ENCODE results near the gene NRN1L. TPM values are rescaled to one million over a fixed set of nuclear protein-coding genes. Genes with fewer than 3 reads are reported as not detected.
A peak's percentile ranks its signal among the peaks of the same experiment; 100 is the strongest.

The NRN1L gene
- total RNA-seq, 2 donors from 2014 or later, result 0.60 to 1.9 TPM

DNA sequence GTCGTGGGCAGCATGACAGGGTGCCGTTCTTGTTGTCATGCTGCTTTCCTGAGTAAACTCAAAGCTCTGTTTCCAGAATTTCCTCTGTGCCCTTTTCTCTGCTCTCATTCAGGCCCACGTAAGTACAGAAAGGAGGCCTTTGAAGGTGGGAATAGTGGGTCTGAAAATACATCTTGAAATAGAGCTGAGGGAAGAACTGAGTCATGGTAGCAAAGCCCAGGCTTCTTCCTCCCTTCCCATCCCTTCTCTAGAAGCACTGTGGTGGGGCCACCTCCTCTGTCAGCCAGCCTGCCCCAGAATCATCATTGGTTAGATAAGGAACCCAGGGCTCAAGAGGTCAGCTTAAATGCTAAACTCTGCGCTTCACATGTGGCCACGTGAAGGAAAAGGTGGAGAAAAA, 37.5 kb downstream of the NRN1L start:
- H3K27ac Mint-ChIP-seq, result peak overlapping the region; percentile 88
- H3K27me3 Mint-ChIP-seq (ENCODE audit: low read depth), result no peaks in the 10 kb centered on the region
- H3K36me3 Mint-ChIP-seq (ENCODE audit: insufficient read depth in 2 of 2), result peaks cover 0 to 2% of the 10 kb centered on the region in 2 donors
- H3K4me1 Mint-ChIP-seq (ENCODE audit: low read depth), result peaks cover 31% of the 10 kb centered on the region
- no peak overlapping the region for H3K4me3 Mint-ChIP-seq
- ATAC-seq (replicated peaks in 1 of 2), result no peak
- H3K9me3 Mint-ChIP-seq, result no peaks in the 10 kb centered on the region
- no peak for DNase-seq

DNA sequence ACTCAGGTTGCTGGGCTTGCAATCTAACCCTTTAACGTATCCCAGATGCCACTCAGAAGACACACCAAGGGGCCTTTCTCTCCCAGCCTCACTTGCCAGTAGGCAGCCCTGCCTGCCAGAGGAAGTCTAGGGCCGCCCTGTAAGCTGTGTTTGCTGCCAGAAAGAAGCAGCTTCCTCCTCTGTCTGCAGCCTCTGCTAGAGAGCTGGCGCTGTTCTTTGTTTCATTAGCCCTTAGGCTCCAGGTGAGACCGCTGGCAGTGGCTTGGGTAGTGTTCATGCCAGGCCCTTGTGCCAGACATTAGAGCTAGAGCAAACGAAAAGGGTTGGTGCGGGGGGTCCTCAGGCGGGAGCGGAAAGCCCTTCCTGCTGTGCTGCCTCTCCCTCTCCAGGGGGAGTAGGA, 38.1 kb downstream of the NRN1L start:
- Mint-ChIP-seq H3K4me1 (ENCODE audit: low read depth) (peaks cover 25% of the 10 kb centered on the region), H3K27ac (no peak overlapping the region), H3K36me3 (ENCODE audit: insufficient read depth in 2 of 2) (peaks cover 0 to 2% of the 10 kb centered on the region in 2 donors), H3K4me3 (no peak overlapping the region), H3K27me3 (ENCODE audit: low read depth) (no peaks in the 10 kb centered on the region), H3K9me3 (no peaks in the 10 kb centered on the region)
- no peak for ATAC-seq (replicated peaks in 1 of 2)
- no peak for DNase-seq

DNA sequence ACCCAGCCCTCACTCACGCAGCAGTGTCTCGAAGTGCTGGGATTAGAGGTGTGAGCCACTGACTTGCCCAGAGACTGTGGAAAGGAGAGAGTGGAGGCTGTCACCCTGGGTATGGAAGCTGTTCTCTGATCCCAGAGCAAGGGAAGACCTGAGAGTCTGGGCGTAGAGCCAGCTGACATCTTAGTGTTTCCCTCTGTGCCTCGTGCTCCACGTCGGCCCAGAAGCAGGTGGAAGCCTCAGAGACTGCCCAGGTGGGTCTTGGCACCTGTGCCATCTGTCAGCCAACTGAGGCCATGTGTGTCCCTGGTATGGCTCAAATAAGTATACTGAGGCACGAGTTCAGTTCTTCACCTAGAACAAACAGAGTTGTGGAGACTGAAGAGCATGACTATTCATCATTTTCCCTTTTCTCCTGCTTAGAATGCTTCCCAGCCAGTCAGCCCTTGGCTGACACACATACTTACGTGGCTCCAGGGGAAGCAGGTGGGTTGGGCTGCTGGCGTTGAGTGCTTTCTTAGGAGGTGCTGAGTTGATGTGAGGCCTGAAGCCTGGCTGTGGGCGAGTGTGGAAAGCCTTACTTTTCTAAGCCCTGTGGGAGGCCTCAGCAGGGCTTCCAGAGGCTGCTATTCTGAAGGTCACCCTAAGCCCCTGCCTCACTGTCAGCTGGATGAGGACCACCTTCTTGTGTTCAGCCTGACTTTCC, 38.9 kb downstream of the NRN1L start:
- no peaks in the 10 kb centered on the region for H3K36me3 Mint-ChIP-seq (ENCODE audit: insufficient read depth in 2 of 2)
- ATAC-seq (replicated peaks in 1 of 2), result no peak
- no peaks in the 10 kb centered on the region for H3K27me3 Mint-ChIP-seq (ENCODE audit: low read depth)
- H3K27ac Mint-ChIP-seq, result no peak overlapping the region
- DNase-seq, result no peak
- H3K4me3 Mint-ChIP-seq, result no peak overlapping the region
- H3K9me3 Mint-ChIP-seq, result no peaks in the 10 kb centered on the region
- H3K4me1 Mint-ChIP-seq (ENCODE audit: low read depth), result peaks cover 17% of the 10 kb centered on the region

GRCh38 chr16:67924140-67924906, 39.6 kb downstream of the NRN1L start:
- H3K4me1 Mint-ChIP-seq (ENCODE audit: low read depth), result peaks cover 15% of the 10 kb centered on the region
- DNase-seq (no peak), ATAC-seq (replicated peaks in 1 of 2) (no peak)
- H3K27ac Mint-ChIP-seq, result no peak overlapping the region
- H3K9me3 Mint-ChIP-seq, result no peaks in the 10 kb centered on the region
- no peak overlapping the region for H3K4me3 Mint-ChIP-seq
- H3K36me3 Mint-ChIP-seq (ENCODE audit: insufficient read depth in 2 of 2), result no peaks in the 10 kb centered on the region
- H3K27me3 Mint-ChIP-seq (ENCODE audit: low read depth), result no peaks in the 10 kb centered on the region

- H3K27me3 Mint-ChIP-seq (ENCODE audit: low read depth), result no peaks in the 10 kb centered on the region
- no peak for ATAC-seq (replicated peaks in 1 of 2)
- no peak for DNase-seq
- H3K9me3 Mint-ChIP-seq, result no peaks in the 10 kb centered on the region
- H3K36me3 Mint-ChIP-seq (ENCODE audit: insufficient read depth in 2 of 2), result no peaks in the 10 kb centered on the region
- H3K4me3 Mint-ChIP-seq, result no peak overlapping the region
- no peak overlapping the region for H3K27ac Mint-ChIP-seq
- H3K4me1 Mint-ChIP-seq (ENCODE audit: low read depth), result peaks cover 12% of the 10 kb centered on the region
Measured at GRCh38 chr16:67926181-67926750, 41.6 kb downstream of the NRN1L start.

- no peak overlapping the region for H3K27ac Mint-ChIP-seq
- H3K9me3 Mint-ChIP-seq, result no peaks in the 10 kb centered on the region
- no peaks in the 10 kb centered on the region for H3K27me3 Mint-ChIP-seq (ENCODE audit: low read depth)
- H3K4me3 Mint-ChIP-seq, result no peak overlapping the region
- DNase-seq (no peak), ATAC-seq (replicated peaks in 1 of 2) (no peak)
- peaks cover 2% of the 10 kb centered on the region for H3K4me1 Mint-ChIP-seq (ENCODE audit: low read depth)
- no peaks in the 10 kb centered on the region for H3K36me3 Mint-ChIP-seq (ENCODE audit: insufficient read depth in 2 of 2)
Measured at GRCh38 chr16:67927131-67927941, 42.7 kb downstream of the NRN1L start.

DNA sequence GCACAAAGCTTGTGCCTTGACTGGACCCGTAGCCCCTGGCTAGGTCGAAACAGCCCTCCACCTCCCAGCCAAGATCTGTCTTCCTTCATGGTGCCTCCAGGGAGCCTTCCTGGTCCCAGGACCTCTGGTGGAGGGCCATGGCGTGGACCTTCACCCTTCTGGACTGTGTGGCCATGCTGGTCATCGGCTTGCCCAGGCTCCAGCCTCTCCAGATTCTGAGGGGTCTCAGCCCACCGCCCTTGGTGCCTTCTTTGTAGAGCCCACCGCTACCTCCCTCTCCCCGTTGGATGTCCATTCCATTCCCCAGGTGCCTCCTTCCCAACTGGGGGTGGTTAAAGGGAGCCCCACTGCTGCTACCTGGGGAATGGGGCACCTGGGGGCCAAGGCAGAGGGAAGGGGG, 43.5 kb downstream of the NRN1L start:
- ATAC-seq (replicated peaks in 1 of 2) (peak in 1 of 2 donors; percentile 3), DNase-seq (no peak)
- H3K9me3 Mint-ChIP-seq, result no peaks in the 10 kb centered on the region
- H3K27me3 Mint-ChIP-seq (ENCODE audit: low read depth), result no peaks in the 10 kb centered on the region
- H3K27ac Mint-ChIP-seq, result no peak overlapping the region
- no peaks in the 10 kb centered on the region for H3K4me1 Mint-ChIP-seq (ENCODE audit: low read depth)
- H3K36me3 Mint-ChIP-seq (ENCODE audit: insufficient read depth in 2 of 2), result peaks cover 2 to 3% of the 10 kb centered on the region in 2 donors
- no peak overlapping the region for H3K4me3 Mint-ChIP-seq

- peak; percentile 81 to 82 for DNase-seq
- Mint-ChIP-seq H3K4me3 (no peak overlapping the region), H3K9me3 (no peaks in the 10 kb centered on the region), H3K4me1 (ENCODE audit: low read depth) (peaks cover 2% of the 10 kb centered on the region), H3K27me3 (ENCODE audit: low read depth) (no peaks in the 10 kb centered on the region), H3K36me3 (ENCODE audit: insufficient read depth in 2 of 2) (peaks cover 2 to 3% of the 10 kb centered on the region in 2 donors), H3K27ac (no peak overlapping the region)
- ATAC-seq (replicated peaks in 1 of 2), result peak; percentile 76 to 77
Measured at GRCh38 chr16:67928561-67929364, 44.1 kb downstream of the NRN1L start.

- H3K4me1 Mint-ChIP-seq (ENCODE audit: low read depth), result peaks cover 14% of the 10 kb centered on the region
- no peaks in the 10 kb centered on the region for H3K9me3 Mint-ChIP-seq
- H3K4me3 Mint-ChIP-seq, result no peak overlapping the region
- no peaks in the 10 kb centered on the region for H3K27me3 Mint-ChIP-seq (ENCODE audit: low read depth)
- H3K27ac Mint-ChIP-seq, result no peak overlapping the region
- DNase-seq (no peak), ATAC-seq (replicated peaks in 1 of 2) (no peak)
- peaks cover 3 to 5% of the 10 kb centered on the region in 2 donors for H3K36me3 Mint-ChIP-seq (ENCODE audit: insufficient read depth in 2 of 2)
Measured at GRCh38 chr16:67930191-67930590, 45.5 kb downstream of the NRN1L start.

- Mint-ChIP-seq H3K9me3 (no peaks in the 10 kb centered on the region), H3K4me1 (ENCODE audit: low read depth) (peaks cover 19% of the 10 kb centered on the region), H3K27ac (no peak overlapping the region), H3K36me3 (ENCODE audit: insufficient read depth in 2 of 2) (peaks cover 4 to 6% of the 10 kb centered on the region in 2 donors), H3K4me3 (no peak overlapping the region), H3K27me3 (ENCODE audit: low read depth) (no peaks in the 10 kb centered on the region)
- no peak for ATAC-seq (replicated peaks in 1 of 2)
- DNase-seq, result no peak
Measured at GRCh38 chr16:67930678-67931211, 46.1 kb downstream of the NRN1L start.

DNA sequence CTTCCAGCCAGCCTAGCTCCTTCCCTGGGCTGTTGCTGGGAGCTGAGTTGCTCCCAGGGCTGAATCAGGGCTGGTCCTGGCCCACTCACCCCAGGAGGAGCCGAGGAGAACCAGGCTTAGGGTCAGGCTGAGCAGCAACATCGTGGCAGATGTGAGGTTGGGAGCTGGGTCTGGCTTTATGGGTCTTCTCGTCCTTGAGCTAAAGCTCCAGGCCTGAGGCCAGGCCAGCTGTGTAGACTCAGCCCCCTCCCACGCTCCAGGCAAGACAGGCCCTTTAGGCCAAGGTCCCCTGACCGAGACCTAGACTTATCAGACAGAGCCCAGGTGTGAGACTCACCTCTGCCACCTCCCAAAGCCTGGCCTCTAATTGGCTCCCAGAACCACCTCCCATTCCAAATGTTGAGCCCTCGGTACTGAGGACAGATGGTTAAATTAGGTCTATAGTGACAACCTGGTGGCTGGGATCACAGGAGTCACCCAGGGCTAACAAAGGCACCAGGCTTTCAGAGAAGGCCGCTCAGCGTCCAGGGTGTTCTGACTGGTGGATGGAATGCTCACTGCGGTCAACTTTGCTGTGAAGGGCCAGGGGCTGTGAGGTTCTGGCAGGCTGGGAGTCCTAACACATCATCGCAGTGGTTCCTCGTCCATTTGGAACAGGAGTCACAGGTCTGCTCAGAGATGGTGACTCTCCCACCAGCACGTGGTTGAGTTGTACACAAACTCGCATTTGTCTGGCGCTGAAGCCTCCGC, 47.2 kb downstream of the NRN1L start, which contains the start of gene CTRL:
CTRL (minus strand) TSS at position 151 of the 750 bp plus-strand sequence; CDS start at position 141, 10 bp downstream.
- peak within 1 kb of the TSS; percentile 7 for H3K27ac Mint-ChIP-seq
- no peaks in the 10 kb centered on the region for H3K27me3 Mint-ChIP-seq (ENCODE audit: low read depth)
- peaks cover 9 to 10% of the 10 kb centered on the region in 2 donors for H3K36me3 Mint-ChIP-seq (ENCODE audit: insufficient read depth in 2 of 2)
- no peak within 1 kb of the TSS for H3K4me3 Mint-ChIP-seq
- ATAC-seq (replicated peaks in 1 of 2) (no peak), DNase-seq (no peak)
- H3K4me1 Mint-ChIP-seq (ENCODE audit: low read depth), result peaks cover 23% of the 10 kb centered on the region
- no peaks in the 10 kb centered on the region for H3K9me3 Mint-ChIP-seq
